M059J (cell line): ENCODE results near the gene ISG15. TPM values are rescaled to one million over a fixed set of nuclear protein-coding genes. Genes with fewer than 3 reads are reported as not detected.
A peak's percentile ranks its signal among the peaks of the same experiment; 100 is the strongest.
"Not testable (repeated sequence)": the region's sequence is repeated elsewhere in the genome, so short reads cannot be mapped to it uniquely, and the experiment has no call there.

Experiments
- DNase-seq: peaks from one replicate; pipeline ENCODE4 v3.0.0-alpha.2; 2012; ENCODE audit warnings: low read depth
- total RNA-seq: library from RNA; depleted of rRNA; stranded (reverse); fragments of >200 nt; shearing (Covaris generic); gene quantifications from 2 replicates; pipeline ENCODE4 v1.2.3, GENCODE V29; 2014

Gene ISG15
- total RNA-seq, 1 experiment from 2014 or later: 3,124 TPM

DNA sequence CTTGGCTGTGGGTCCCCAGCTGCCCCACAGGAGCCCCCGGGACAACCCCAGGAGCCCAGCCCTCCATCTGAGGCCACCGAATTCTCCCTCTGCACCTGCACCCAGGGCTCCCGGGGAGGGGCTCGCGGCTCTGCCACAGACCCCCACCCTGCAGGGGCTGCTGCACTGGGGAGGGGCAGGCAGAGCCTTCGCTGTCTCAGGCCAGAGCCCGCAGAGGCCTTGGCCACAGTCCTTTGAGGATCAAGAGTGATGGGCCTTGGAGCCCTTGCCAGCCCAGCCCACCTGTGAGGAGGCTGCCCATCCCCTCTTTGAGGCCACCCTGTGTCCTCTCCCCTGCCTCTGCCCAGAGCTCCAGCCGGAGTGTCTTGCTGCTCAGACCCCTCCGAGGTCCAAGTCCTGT, 37.9 kb upstream of the ISG15 start:
- no peak for DNase-seq

DNA sequence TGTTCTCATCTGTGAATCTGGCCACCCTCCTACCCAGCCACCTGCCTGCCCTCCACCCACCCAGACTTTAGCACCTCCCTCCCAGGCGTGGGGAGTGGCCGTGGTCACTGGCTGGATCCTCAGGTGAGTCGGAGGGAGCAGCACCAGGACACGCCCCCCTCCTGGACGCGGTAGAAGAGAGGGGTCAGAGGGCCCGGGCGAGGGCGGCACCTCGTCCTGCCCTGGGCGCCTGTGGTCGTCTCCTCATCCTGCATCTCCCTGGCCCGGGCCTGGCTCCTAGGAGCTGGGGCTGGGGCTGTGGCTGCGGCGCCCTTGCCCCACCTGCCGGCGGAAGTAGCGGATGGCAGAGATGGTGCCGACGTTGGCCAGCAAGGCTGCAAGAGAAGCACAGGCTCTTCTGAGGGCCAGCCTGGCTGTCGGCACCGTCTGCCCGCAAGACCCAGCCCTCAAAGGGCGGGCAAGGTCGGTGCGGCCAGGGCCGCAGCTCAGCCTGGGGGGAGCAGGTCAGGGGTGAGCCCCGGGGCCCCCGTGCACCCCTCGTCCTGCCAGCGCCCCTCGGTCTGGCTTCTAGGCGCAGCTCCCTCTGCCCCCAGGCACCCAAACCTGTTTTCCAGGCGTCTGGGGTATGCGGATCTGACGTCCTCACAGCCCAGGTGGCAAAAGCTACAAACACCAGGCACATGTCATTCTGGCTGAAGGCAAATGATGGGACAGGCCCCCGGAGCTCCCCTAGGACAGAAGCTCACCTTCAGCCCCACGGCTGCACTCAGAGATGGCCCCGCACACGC, 37.2 kb upstream of the ISG15 start:
- peak; percentile 85 for DNase-seq

DNA sequence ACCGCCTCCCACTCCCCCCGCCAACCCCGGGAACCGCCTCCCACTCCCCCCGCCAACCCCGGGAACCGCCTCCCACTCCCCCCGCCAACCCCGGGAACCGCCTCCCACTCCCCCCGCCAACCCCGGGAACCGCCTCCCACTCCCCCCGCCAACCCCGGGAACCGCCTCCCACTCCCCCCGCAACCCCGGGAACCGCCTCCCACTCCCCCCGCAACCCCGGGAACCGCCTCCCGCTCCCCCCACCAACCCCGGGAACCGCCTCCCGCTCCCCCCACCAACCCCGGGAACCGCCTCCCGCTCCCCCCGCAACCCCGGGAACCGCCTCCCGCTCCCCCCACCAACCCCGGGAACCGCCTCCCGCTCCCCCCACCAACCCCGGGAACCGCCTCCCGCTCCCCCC, 36.5 kb upstream of the ISG15 start:
- DNase-seq: not testable (repeated sequence)

DNA sequence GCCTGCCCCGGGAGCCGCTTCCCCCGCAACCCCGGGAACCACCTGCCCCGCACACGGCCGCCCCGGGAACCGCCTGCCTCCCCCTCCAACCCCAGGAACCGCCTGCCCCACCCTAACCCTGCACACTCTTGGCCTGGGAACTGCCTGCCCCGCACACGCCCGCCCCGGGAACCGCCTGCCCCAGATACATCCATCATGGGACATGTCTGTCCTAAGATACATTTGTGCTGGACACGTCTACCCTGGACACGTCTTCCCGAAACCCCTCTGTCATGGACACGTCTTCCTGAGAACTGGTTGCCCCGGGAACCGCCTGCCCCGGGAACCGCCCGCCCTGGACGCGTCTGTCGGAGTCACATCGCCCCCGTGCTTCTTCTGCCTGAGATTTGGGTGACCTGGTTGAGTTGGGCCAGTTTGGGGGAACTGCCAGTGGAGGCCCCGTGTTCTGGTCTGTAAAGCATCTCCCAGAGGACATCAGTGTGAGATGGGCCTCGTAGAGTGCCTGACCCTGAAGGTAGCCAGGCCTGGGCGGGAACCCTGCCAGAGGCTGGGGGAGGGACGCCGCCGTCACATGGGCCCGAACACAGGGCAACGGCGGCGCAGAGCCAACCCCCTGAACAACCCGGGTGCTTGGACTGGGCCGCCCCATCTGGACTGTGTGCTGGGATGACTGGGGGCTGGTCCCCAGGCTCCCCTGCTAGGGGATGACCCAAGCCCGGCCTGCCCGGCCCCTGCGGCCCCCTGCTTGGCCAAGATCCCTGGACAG, 35.0 kb upstream of the ISG15 start:
- no peak for DNase-seq

DNA sequence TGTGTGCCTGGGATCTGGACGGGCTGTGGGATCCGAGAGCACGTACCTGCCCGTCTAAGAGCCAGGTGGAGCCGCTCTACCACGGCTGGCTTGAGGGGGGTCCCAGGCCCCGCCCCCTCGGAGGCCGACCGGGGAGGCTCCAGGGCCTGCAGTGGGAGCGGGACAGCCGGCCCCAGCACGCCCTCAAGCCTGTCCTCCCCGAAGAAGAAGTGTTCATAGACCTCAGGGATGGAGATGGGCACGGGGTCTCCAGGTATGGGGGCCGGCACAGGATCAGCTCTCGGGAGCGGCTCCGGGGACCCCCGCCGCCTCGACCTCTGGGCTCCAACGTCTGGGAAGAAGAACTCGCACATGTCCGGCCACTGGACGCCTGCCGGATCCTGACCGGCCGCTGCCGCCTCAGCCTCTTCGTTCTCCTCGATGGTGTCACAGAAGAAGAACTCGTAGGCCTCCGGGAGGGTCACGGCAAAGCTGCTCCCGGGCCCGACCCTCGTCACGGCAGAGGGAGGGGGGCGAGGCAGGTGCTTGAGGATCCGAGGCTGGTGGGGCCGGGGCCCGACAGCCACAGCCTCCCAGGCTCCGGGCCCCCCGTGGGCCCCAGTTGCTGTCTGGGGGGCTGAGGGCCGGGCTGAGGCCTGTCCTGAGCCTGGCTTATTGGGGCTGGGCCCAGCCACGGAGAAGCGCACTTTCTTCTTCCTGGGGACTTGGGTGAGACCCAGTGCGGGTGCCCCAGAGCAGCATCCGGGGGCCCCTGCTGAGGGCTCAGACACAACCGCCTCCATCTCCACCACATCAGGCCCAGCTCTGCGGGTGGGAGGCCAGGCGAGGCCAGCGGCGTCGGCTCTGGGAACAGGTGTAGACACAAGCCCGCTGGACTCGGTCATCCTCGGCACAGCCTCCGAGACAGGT, 34.2 kb upstream of the ISG15 start:
- DNase-seq: no peak

DNA sequence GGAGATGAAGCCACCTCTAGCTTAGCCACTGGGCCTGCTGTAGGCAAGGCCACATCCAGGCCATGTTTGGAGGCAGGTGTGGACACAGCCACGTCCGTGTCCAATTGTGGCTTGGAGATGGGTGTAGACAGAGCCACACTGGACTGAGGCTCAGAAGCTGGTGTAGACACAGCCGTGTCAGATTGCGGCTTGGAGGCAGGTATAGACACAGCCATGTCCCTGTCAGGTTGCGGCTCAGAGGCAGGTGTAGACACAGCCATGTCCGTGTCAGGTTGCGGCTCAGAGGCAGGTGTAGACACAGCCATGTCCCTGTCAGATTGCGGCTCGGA, 33.6 kb upstream of the ISG15 start:
- no peak for DNase-seq

DNA sequence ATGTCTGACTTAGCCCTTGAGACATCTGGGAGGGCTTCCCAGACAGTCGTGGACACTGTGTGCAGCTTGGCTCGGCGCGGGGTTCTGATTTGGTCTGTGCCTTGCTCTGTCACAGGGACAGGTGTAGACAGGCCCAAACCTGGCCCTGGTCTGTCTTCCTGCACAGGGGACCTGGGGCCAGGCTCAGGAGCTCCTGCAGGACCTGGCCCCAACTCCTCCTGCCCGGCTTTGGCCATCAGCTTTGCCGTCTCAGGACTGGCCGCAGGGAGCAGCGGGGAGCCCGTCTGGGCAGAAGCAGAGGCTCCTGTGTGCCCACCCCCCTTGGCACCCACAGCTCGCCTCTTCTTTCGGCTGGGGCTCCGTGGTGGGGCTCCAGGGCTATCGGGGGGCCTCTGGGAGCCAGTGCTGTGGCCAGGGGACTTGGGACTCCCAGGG, 33.1 kb upstream of the ISG15 start:
- DNase-seq: no peak

DNA sequence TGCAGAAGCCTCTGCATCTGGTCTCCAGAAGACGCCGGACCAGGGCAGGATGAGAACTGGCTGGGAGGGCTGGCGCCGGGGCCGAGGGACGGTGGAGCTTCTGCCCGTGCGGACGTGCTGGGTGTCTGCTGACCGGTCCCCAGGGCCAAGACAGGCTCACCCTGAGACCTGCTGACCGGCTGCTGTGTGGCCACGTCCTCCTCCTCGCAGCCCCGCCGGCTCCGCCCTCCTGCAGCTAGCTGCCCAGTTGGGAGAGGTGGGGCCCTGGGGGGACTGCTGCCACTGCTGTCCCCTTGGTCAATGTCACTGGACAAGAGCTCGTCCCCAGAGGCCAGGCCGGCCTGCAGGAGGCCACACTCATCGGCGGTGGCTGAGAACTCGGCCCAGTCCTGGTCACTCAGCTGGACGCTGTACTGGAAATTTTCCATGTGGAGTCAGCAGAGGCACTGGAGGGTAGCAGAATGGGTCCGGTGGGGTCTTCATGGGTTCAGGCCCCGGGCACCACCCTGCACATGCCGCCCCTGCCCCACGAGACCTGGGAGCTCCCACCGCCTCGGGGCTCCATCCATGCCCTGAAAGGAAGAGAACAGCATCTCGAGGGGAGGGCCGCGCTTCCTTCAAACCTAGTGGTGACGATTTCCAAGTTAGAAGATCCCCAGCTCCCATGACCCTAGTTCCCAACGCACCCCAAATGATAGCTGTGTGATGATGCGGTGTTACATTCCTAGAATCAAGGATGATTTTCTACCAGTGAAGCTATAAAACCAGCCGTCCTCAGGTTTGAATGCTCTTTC, 32.5 kb upstream of the ISG15 start:
- no peak for DNase-seq

DNA sequence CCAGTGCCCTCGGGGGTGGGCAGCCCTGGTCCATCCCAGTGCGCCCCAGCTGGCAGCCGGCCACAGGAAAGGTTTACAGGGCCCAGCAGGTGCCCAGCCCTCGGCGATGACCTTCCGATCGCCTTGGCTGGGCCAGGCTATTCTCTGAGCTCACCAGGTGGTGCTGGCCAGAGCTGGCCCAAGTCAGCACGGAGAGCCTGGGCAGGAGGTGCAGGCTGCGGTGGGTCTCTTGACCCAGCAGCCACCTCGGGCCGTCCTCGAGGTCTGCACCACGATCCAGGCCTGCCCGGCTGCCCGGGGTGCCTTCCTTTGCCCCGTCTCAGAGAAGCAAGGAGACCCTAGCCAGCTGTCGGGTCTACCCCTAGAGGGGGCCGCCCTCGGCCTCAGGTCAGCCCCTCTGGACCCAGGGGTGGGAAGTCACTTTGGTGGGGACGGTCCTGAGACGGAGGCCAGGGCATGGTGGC, 31.8 kb upstream of the ISG15 start:
- no peak for DNase-seq

DNA sequence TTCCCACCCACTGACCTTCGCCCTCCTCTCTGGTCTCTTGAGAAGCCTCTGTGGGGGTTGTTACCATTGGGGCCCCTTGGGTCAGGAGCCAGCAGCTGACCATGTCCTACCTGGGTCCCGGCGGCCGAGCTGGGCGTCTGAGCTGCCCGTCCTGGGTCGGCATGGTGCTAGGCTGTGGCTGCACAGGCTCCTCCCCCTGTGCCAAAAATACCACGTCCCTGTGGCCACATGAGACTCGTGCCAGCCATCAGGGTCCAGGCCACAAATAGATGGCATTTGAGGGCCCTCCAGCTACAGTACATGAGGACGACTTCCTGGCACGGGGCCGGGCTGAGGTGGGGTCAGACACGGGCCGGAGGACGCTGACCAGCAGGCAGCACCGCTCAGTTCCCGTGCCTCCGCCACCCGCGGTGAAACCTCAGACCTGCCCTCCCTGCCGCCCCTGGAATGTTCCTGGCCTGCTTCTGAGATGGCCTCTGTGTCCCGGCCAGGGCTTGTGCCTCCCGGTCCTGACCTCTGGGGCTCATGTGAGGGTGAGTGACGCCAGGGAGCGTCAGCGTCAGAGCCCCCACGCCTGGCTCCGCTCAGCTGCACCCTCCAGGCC, 31.2 kb upstream of the ISG15 start, which contains the start of gene PERM1:
Gene PERM1 (minus strand): TSS at position 139 of the 604 bp plus-strand sequence. CDS start 1,064 bp downstream, outside the sequence.
- no peak for DNase-seq

DNA sequence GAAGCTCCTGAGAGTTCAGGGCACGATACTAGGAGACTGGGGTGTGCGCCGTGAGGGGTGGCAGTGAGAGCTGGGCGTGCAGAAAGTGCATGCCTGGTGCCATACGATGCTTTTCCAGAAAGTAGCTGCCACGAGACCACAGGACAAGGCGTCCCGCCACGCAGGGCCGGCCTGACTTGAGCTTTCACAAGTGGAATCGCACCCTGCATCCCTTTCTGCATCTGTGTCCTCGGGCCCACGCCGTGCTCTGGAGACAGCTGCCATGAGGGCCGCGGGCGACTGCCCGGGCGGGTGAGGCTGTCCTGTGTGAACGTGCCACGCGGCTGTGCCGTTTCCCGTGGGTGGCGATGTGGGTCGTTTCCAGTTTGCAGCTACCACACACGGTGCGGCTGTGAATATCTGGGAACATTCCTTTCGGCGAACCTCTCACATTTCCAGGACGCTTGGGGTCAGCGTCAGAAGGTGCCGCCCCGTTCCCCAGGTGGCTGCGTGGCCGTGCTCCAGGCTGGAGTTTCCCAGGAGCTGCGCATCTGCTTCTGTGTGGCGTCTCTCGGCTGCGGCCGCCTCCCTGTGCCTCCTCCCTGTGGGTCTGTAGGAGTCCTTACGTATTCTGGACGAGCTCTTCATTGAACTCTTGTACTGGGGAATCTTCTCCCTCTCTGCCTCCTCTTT, 30.4 kb upstream of the ISG15 start:
- DNase-seq: no peak

DNA sequence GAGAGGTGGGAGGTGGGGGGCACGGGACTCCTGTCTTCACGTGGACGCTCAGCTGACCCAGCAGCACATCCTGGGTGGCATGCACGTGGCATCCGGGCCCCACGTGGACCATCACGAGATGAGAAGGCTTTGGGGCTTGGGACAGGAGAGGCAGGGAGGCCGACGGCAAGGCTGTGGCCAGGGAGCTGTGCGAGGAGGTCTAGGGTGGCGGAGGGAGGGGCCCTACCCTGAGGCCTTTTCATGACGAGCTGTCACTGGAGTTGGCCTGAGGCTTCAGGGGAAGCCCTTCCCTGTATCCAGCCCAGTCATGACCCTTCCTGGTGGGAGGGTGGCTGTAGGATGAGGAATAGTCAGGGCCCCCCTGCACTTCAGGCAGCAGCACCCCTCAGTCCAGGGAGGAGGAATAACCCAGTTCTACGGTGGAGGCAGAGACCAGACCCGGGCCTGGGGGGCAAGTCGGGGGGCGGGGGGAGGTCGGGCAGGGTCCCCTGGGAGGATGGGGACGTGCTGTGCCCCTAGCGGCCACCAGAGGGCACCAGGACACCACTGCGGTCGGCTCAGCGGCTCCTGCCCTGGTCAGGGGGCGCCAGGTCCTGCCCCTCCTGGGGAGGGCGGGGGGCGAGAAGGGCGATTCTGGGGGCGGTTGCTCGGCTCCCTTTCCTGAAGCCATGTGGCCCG, 29.4 kb upstream of the ISG15 start:
- no peak for DNase-seq

DNA sequence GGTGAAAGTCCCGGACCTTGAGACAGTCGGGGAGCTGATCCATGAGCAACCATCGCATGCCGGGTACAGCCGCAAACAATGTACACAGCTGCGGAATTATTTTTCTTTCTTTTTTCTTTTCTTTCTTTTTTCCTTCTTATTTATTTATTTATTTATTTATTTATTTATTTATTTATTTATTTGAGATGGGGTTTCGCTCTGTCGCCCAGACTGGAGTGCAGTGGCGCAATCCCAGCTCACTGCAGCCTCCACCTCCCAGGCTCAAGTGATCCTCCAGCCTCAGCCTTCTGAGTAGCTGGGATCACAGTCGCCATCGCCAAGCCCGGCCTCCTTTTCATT, 28.9 kb upstream of the ISG15 start:
- DNase-seq: no peak

DNA sequence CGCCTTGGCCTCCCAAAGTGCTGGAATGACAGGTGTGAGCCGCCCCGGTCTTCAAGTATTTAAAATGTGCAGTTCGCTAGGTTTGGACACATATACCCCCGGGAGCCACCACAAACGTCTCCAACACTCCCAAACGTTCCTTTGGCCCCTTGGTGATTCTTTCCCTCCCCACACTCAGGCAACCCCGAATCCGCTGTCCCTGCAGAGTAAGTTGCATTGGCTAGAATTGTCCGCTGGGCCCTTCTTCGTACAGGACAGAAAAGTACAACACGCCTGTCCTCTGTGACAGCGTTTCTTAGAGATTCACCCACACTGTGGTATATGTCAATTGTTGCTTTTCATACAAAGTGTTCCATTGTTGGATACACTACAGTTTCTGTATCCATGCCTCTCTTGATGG, 28.2 kb upstream of the ISG15 start:
- no peak for DNase-seq

DNA sequence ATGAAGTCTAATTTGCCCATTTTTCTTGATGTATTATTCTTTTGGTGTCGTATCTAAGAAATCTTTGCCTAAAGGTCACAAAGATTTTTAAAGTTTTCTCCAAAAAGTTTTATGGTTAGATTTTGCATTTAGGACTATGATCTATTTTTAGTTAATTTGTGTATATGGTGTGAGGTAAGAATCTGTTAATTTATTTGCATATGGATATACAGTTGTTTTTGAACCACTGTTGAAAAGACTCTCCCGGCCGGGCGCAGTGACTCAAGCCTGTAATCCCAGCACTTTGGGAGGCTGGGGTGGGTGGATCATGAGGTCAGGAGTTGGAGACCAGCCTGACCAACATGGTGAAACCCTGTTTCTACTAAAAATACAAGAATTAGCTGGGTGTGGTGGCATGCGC, 25.2 kb upstream of the ISG15 start:
- DNase-seq: not testable (repeated sequence)

DNA sequence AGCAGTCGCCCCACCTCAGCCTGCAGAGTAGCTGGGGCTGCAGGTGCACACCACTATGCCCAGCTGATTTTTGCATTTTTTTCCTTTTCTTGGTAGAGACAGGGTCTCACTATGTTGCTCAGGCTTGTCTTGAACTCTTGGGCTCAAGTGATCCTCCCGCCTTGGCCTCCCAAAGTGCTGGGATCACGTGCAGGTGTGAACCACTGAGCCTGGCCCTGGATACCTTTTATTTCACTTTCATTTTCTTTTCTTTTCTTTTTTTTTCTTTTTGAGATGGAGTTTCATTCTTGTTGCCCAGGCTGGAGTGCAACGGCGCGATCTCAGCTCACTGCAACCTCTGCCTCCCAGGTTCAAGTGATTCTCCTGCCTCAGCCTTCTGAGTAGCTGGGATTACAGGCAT, 22.0 kb upstream of the ISG15 start:
- not testable (repeated sequence) for DNase-seq

DNA sequence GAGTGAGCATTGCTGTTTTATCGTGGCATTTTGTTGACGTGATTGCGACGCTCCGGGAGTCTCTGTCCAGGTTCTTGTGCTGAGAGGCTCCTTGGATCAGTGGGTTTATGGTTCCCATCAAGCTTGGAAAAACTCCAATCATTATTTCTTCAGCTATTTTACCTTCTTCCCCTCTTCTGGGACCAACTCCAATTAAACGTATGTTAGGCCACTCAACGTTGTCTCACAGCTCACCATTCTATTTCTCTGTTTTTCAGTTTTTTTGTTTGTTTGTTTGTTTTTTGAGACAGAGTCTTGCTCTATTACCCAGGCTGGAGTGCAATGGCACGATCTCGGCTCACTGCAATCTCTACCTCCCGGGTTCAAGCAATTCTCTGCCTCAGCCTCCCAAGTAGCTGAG, 21.4 kb upstream of the ISG15 start:
- no peak for DNase-seq

DNA sequence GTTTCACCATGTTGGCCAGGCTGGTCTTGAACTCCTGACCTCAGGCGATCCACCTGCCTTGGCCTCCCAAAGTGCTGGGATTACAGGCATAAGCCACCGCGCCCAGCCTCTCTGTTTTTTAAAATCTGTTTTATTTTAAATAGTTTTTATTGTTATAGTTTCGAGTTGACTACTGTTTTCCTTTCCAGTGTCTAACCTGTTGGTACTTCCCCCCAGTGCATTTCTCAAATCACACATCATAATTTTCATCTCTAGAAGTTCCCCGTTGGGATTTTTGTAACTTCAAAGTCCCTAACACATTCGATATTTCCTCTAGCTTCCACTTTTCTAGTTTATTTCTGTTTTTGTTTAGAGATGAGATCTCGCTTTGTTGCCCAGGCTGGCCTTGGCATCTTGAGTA, 20.9 kb upstream of the ISG15 start:
- DNase-seq: no peak

DNA sequence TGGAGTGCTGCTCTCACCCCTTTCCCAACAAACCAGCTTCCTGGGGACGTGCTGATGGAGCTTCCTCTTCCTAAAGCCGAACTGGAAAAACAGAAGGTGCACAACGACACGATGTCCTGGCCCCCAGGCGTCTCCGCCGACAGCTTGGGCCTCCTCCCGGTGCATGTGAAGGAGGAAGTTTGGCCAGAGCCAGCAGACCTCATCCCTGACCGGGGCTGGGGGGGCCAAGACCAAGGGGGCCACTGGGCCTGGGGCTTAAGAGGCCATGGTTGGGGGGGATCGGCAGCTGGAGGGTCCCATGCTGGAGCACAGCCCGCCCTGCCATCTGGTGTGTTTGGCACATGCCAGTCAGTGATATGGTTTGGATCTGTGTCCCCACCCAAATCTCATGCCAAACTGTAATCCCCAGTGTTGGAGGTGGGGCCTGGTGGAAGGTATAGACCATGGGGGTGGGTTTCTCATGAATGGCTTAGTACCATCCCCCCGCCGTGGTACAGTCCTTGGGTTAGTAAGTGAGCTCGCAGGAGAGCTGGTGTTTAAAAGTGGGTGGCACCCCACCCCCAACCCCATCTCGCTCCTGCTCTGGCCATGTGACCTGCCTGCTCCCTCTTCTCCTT, 19.8 kb upstream of the ISG15 start:
- no peak for DNase-seq
